Fibroblast of lung (primary cell): ENCODE data around the gene BACH1.

Experiments
- CTCF ChIP-seq, 2 donors: IDR thresholded peaks in 1 of 2; conservative IDR thresholded peaks in 1 of 2; 1 replicate in 1 of 2; 2 replicates in 1 of 2; pipeline ENCODE4 v1.5.1; 2011 to 2012; ENCODE audit warnings: low read length in 2 of 2, control low read depth in 1 of 2, inconsistent platforms in 1 of 2, low read depth in 1 of 2, mild to moderate bottlenecking in 1 of 2
- EZH2 ChIP-seq: IDR thresholded peaks from 2 replicates; pipeline ENCODE4 v1.5.1; 2012; ENCODE audit warnings: low read length, control low read depth, mild to moderate bottlenecking; ENCODE audit errors: missing control alignments

- no peak for TF ChIP-seq CTCF (conservative IDR thresholded peaks at IDR 0.05 in 1 of 2, IDR thresholded peaks at IDR 0.05 in 1 of 2; ENCODE audit: low read depth in 1 of 2, low read length in 2 of 2)
- TF ChIP-seq EZH2, result no peak
Measured at GRCh38 chr21:29386803-29387202, 88.1 kb downstream of the BACH1 start.
